ENCODE data around the gene PPT1.
"Not testable (repeated sequence)": the region's sequence is repeated elsewhere in the genome, so short reads cannot be mapped to it uniquely, and the experiment has no call there.

The PPT1 gene

GRCh38 chr1:40056519-40057309 lies 40.3 kb downstream of the PPT1 start:
- no peak for DNase-seq (ENCODE audit: low read depth)

- DNase-seq (ENCODE audit: low read depth) = no peak
Measured at GRCh38 chr1:40053138-40053887, 43.7 kb downstream of the PPT1 start.

GRCh38 chr1:40050863-40051262 lies 46.2 kb downstream of the PPT1 start:
- DNase-seq (ENCODE audit: low read depth) = no peak

- no peak for DNase-seq (ENCODE audit: low read depth)
Measured at GRCh38 chr1:40049725-40050124, 47.3 kb downstream of the PPT1 start.

- DNase-seq (ENCODE audit: low read depth) = no peak
Measured at GRCh38 chr1:40047769-40048168, 49.3 kb downstream of the PPT1 start.

GRCh38 chr1:40047276-40047675 lies 49.8 kb downstream of the PPT1 start:
- no peak for DNase-seq (ENCODE audit: low read depth)

GRCh38 chr1:40045766-40046165 lies 51.3 kb downstream of the PPT1 start:
- DNase-seq (ENCODE audit: low read depth) = no peak

- no peak for DNase-seq (ENCODE audit: low read depth)
Measured at GRCh38 chr1:40045182-40045581, 51.9 kb downstream of the PPT1 start.

- DNase-seq (ENCODE audit: low read depth) = no peak
Measured at GRCh38 chr1:40044110-40044509, 52.9 kb downstream of the PPT1 start.

- DNase-seq (ENCODE audit: low read depth) = no peak
Measured at GRCh38 chr1:40042341-40042740, 54.7 kb downstream of the PPT1 start.

GRCh38 chr1:40041466-40041838 lies 55.6 kb downstream of the PPT1 start:
- DNase-seq (ENCODE audit: low read depth) = no peak

GRCh38 chr1:40040511-40041465 lies 56.3 kb downstream of the PPT1 start, which contains the start of gene CAP1:
Gene CAP1, plus strand, starts transcription at chr1:40040729. Its CDS starts 18,618 bp downstream, at chr1:40059347.
- DNase-seq (ENCODE audit: low read depth) = peak; percentile 100

GRCh38 chr1:40039757-40040510 lies 57.1 kb downstream of the PPT1 start:
- DNase-seq (ENCODE audit: low read depth) = peak; percentile 38

- DNase-seq (ENCODE audit: low read depth) = no peak
Measured at GRCh38 chr1:40039245-40039756, 57.8 kb downstream of the PPT1 start.

- DNase-seq (ENCODE audit: low read depth) = no peak
Measured at GRCh38 chr1:40038697-40039096, 58.4 kb downstream of the PPT1 start.

GRCh38 chr1:40037254-40037653 lies 59.8 kb downstream of the PPT1 start:
- DNase-seq (ENCODE audit: low read depth) = not testable (repeated sequence)

- no peak for DNase-seq (ENCODE audit: low read depth)
Measured at GRCh38 chr1:40036574-40036973, 60.5 kb downstream of the PPT1 start.

- no peak for DNase-seq (ENCODE audit: low read depth)
Measured at GRCh38 chr1:40034869-40035268, 62.2 kb downstream of the PPT1 start.

- DNase-seq (ENCODE audit: low read depth) = peak; percentile 27
Measured at GRCh38 chr1:40032240-40032891, 64.7 kb downstream of the PPT1 start.

GRCh38 chr1:40030528-40031135 lies 66.4 kb downstream of the PPT1 start:
- DNase-seq (ENCODE audit: low read depth) = no peak

Data from stimulated activated CD8-positive, alpha-beta memory T cell treated with anti-CD3 and anti-CD28 coated beads, Interleukin-15, amount 100 ng/mL, for 1 hour (primary cell).